Measurements from ENCODE around the gene NEK5.

The NEK5 gene

GRCh38 chr13:52158629-52159158, 29.8 kb upstream of the NEK5 start:
- TF ChIP-seq CTCF (conservative IDR thresholded peaks at IDR 0.05; ENCODE audit: control insufficient read depth, insufficient read depth, low read depth, low read length): no peak
- peak overlapping the region; percentile 72 for H3K4me3 ChIP-seq (ENCODE audit: control insufficient read depth, low read depth, low read length)
- peak; percentile 49 for DNase-seq (ENCODE audit: low read depth)

GRCh38 chr13:52156724-52157261, 27.9 kb upstream of the NEK5 start:
- H3K4me3 ChIP-seq (ENCODE audit: control insufficient read depth, low read depth, low read length): no peak overlapping the region
- DNase-seq (ENCODE audit: low read depth): no peak
- TF ChIP-seq CTCF (conservative IDR thresholded peaks at IDR 0.05; ENCODE audit: control insufficient read depth, insufficient read depth, low read depth, low read length): no peak

GRCh38 chr13:52155177-52155576, 26.3 kb upstream of the NEK5 start:
- TF ChIP-seq CTCF (conservative IDR thresholded peaks at IDR 0.05; ENCODE audit: control insufficient read depth, insufficient read depth, low read depth, low read length): no peak
- DNase-seq (ENCODE audit: low read depth): no peak
- H3K4me3 ChIP-seq (ENCODE audit: control insufficient read depth, low read depth, low read length): no peak overlapping the region

- H3K4me3 ChIP-seq (ENCODE audit: control insufficient read depth, low read depth, low read length): no peak overlapping the region
- DNase-seq (ENCODE audit: low read depth): no peak
- no peak for TF ChIP-seq CTCF (conservative IDR thresholded peaks at IDR 0.05; ENCODE audit: control insufficient read depth, insufficient read depth, low read depth, low read length)
Observed at GRCh38 chr13:52147225-52147624, 18.4 kb upstream of the NEK5 start.

- no peak overlapping the region for H3K4me3 ChIP-seq (ENCODE audit: control insufficient read depth, low read depth, low read length)
- TF ChIP-seq CTCF (conservative IDR thresholded peaks at IDR 0.05; ENCODE audit: control insufficient read depth, insufficient read depth, low read depth, low read length): peak; percentile 12
- no peak for DNase-seq (ENCODE audit: low read depth)
Observed at GRCh38 chr13:52141299-52141698, 12.4 kb upstream of the NEK5 start.

- DNase-seq (ENCODE audit: low read depth): no peak
- no peak overlapping the region for H3K4me3 ChIP-seq (ENCODE audit: control insufficient read depth, low read depth, low read length)
- no peak for TF ChIP-seq CTCF (conservative IDR thresholded peaks at IDR 0.05; ENCODE audit: control insufficient read depth, insufficient read depth, low read depth, low read length)
Observed at GRCh38 chr13:52137489-52137888, 8.6 kb upstream of the NEK5 start.

- TF ChIP-seq CTCF (conservative IDR thresholded peaks at IDR 0.05; ENCODE audit: control insufficient read depth, insufficient read depth, low read depth, low read length): no peak
- no peak overlapping the region for H3K4me3 ChIP-seq (ENCODE audit: control insufficient read depth, low read depth, low read length)
- DNase-seq (ENCODE audit: low read depth): no peak
Observed at GRCh38 chr13:52136763-52137162, 7.9 kb upstream of the NEK5 start.
